ENCODE measurements around the gene MYOZ1.

DNA sequence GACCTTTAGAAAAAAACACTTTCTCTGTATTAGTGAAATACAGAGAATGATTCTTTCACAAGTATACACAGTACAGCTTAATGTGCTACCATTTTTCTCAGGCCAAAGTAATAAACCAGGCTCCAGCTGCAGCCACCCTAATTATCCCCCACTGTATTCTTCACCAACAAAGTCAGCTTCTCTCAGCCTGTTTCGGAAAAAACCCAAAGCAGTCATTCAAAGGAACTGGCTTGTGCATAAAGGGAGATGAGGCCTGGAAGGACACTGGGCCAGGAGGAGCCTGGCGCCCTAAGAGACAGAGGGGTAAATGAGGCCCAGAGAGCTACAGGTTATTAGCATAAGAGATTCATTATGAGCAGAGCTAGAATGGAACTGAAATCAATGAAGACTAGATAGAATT is 59.4 kb downstream of the MYOZ1 start:
- TF ChIP-seq, protein P1, sequence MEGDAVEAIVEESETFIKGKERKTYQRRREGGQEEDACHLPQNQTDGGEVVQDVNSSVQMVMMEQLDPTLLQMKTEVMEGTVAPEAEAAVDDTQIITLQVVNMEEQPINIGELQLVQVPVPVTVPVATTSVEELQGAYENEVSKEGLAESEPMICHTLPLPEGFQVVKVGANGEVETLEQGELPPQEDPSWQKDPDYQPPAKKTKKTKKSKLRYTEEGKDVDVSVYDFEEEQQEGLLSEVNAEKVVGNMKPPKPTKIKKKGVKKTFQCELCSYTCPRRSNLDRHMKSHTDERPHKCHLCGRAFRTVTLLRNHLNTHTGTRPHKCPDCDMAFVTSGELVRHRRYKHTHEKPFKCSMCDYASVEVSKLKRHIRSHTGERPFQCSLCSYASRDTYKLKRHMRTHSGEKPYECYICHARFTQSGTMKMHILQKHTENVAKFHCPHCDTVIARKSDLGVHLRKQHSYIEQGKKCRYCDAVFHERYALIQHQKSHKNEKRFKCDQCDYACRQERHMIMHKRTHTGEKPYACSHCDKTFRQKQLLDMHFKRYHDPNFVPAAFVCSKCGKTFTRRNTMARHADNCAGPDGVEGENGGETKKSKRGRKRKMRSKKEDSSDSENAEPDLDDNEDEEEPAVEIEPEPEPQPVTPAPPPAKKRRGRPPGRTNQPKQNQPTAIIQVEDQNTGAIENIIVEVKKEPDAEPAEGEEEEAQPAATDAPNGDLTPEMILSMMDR (IDR thresholded peaks at IDR 0.05 in 8 of 11, conservative IDR thresholded peaks at IDR 0.05 in 3 of 11) = no peak
- no peak for TF ChIP-seq POLR2AphosphoS5 (IDR thresholded peaks at IDR 0.05)
- no peak for TF ChIP-seq POLR2A (IDR thresholded peaks at IDR 0.05)
